ENCODE results near the gene CCNYL1.

Gene CCNYL1

DNA sequence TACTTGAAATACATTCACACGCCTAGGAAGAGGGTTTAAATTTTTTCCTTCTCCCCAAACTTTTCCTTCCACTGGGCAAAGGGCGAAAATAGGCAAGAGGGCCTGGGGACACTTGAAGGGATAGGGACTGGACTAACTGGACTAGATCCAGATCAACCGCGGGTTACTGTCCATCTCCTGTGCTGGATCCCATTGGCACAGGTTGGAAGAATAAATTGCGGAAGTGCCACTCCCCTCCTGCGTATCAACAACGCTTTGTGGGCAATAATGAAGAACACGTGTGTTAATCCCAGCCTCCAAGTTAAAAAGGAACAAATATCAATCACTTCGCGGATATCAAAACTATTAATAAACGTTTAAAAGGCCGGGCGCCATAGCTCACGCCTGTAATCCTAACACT lies 60.0 kb downstream of the CCNYL1 start:
- TF ChIP-seq POLR2AphosphoS5 (IDR thresholded peaks at IDR 0.05; ENCODE audit: borderline replicate concordance, low read depth, low read length), result no peak
- no peak for TF ChIP-seq EZH2 (IDR thresholded peaks at IDR 0.05)
- TF ChIP-seq FOXP2 (optimal IDR thresholded peaks at IDR 0.05; ENCODE audit: control extremely low read depth, extremely low read length, insufficient read depth), result no peak
- H3K9ac ChIP-seq (ENCODE audit: insufficient read length), result no peak overlapping the region
- no peaks in the 10 kb centered on the region; the same call in 1 of the 2 replicates for H3K36me3 ChIP-seq (ENCODE audit: insufficient read depth, low read length)
- no peak for DNase-seq (ENCODE audit: low read depth, low spot score)
- peak overlapping the region; percentile 63 for H3K4me3 ChIP-seq
- no peaks in the 10 kb centered on the region for H3K9me3 ChIP-seq (ENCODE audit: low read depth, low read length)
- peak overlapping the region; percentile 90 for H3K27ac ChIP-seq

GRCh38 chr2:207772081-207772843 lies 60.8 kb downstream of the CCNYL1 start:
- peak; percentile 73 for DNase-seq (ENCODE audit: low read depth, low spot score)
- TF ChIP-seq EZH2 (IDR thresholded peaks at IDR 0.05), result no peak
- peak; percentile 45 for TF ChIP-seq POLR2AphosphoS5 (IDR thresholded peaks at IDR 0.05; ENCODE audit: borderline replicate concordance, low read depth, low read length)
- TF ChIP-seq FOXP2 (optimal IDR thresholded peaks at IDR 0.05; ENCODE audit: control extremely low read depth, extremely low read length, insufficient read depth), result no peak
- H3K9me3 ChIP-seq (ENCODE audit: low read depth, low read length), result no peaks in the 10 kb centered on the region
- H3K36me3 ChIP-seq (ENCODE audit: insufficient read depth, low read length), result no peaks in the 10 kb centered on the region; the same call in 1 of the 2 replicates
- H3K27ac ChIP-seq, result peak overlapping the region; percentile 90
- H3K4me3 ChIP-seq, result peak overlapping the region; percentile 53
- H3K9ac ChIP-seq (ENCODE audit: insufficient read length), result peak overlapping the region; percentile 59

GRCh38 chr2:207772844-207773205 lies 61.4 kb downstream of the CCNYL1 start:
- no peak for TF ChIP-seq FOXP2 (optimal IDR thresholded peaks at IDR 0.05; ENCODE audit: control extremely low read depth, extremely low read length, insufficient read depth)
- TF ChIP-seq EZH2 (IDR thresholded peaks at IDR 0.05), result no peak
- no peak for TF ChIP-seq POLR2AphosphoS5 (IDR thresholded peaks at IDR 0.05; ENCODE audit: borderline replicate concordance, low read depth, low read length)
- H3K9ac ChIP-seq (ENCODE audit: insufficient read length), result peak overlapping the region; percentile 59

GRCh38 chr2:207775473-207775872 lies 64.0 kb downstream of the CCNYL1 start:
- Histone ChIP-seq H3K36me3 (ENCODE audit: insufficient read depth, low read length) (no peaks in the 10 kb centered on the region), H3K27ac (no peak overlapping the region), H3K9ac (ENCODE audit: insufficient read length) (no peak overlapping the region), H3K4me3 (no peak overlapping the region), H3K9me3 (ENCODE audit: low read depth, low read length) (no peaks in the 10 kb centered on the region)
- no peak for DNase-seq (ENCODE audit: low read depth, low spot score)
- TF ChIP-seq FOXP2 (optimal IDR thresholded peaks at IDR 0.05; ENCODE audit: control extremely low read depth, extremely low read length, insufficient read depth) (no peak), POLR2AphosphoS5 (IDR thresholded peaks at IDR 0.05; ENCODE audit: borderline replicate concordance, low read depth, low read length) (no peak)

More at GRCh38 chr2:207772844-207773205, 61.4 kb downstream of the CCNYL1 start:
- Histone ChIP-seq H3K36me3 (ENCODE audit: insufficient read depth, low read length) (no peaks in the 10 kb centered on the region), H3K9me3 (ENCODE audit: low read depth, low read length) (no peaks in the 10 kb centered on the region), H3K4me3 (peak overlapping the region; percentile 53), H3K27ac (peak overlapping the region; percentile 90)
- DNase-seq (ENCODE audit: low read depth, low spot score), result no peak

GRCh38 chr2:207777124-207777523 lies 65.7 kb downstream of the CCNYL1 start:
- H3K36me3 ChIP-seq (ENCODE audit: insufficient read depth, low read length), result no peaks in the 10 kb centered on the region
- H3K9me3 ChIP-seq (ENCODE audit: low read depth, low read length), result no peaks in the 10 kb centered on the region
- H3K4me3 ChIP-seq, result no peak overlapping the region
- no peak for TF ChIP-seq FOXP2 (optimal IDR thresholded peaks at IDR 0.05; ENCODE audit: control extremely low read depth, extremely low read length, insufficient read depth)
- no peak for DNase-seq (ENCODE audit: low read depth, low spot score)
- no peak overlapping the region for H3K27ac ChIP-seq
- H3K9ac ChIP-seq (ENCODE audit: insufficient read length), result no peak overlapping the region

DNA sequence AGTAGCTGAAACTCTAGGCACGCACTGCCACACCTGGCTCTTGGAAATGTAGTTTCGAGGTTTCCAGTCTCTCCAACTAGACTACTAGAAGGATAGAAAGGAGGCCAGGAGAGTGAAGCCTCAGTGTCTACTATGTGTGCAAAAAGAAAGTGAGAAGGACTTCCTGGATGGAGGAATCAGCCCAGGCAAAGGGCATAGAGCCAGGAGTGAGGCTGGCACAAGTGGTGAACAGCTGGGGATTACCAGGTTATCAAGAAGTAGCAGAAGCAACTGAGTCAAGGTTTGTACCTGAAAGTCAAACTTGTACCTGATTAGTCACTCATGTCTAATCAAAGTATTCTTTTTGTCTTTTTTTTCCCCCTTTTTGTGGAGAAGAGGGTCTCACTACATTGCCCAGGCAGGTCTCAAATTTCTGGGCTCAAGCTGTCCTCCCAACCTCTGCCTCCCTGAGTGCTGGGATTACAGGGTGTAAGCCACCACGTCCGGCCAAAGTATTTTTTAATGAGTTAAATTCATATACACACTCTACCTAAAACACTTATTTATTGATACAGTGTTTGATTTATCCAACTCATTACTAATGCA lies 67.0 kb downstream of the CCNYL1 start:
- TF ChIP-seq EZH2 (IDR thresholded peaks at IDR 0.05), result no peak
- no peak for TF ChIP-seq POLR2AphosphoS5 (IDR thresholded peaks at IDR 0.05; ENCODE audit: borderline replicate concordance, low read depth, low read length)
- no peak for TF ChIP-seq FOXP2 (optimal IDR thresholded peaks at IDR 0.05; ENCODE audit: control extremely low read depth, extremely low read length, insufficient read depth)
- Histone ChIP-seq H3K27ac (no peak overlapping the region), H3K9me3 (ENCODE audit: low read depth, low read length) (no peaks in the 10 kb centered on the region), H3K36me3 (ENCODE audit: insufficient read depth, low read length) (no peaks in the 10 kb centered on the region), H3K9ac (ENCODE audit: insufficient read length) (no peak overlapping the region), H3K4me3 (no peak overlapping the region)
- DNase-seq (ENCODE audit: low read depth, low spot score), result no peak

DNA sequence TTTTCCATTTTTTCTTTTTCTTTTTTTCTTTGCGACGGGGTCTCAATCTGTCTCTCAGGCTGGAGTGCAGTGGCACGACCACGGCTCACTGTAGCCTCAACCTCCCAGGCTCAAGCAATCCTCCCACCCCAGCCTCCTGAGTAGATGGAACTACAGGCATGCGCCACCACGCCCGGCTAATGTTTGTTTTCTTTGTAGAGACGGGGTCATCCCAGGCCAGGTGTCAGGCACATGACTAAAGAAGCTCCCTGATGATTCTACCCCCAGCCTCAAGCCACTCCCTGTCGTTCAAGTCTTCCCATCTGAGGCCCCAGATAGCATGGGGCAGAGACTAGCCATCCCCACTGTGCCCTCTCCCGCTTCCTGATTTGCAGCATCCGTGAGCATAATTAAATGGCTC lies 68.1 kb downstream of the CCNYL1 start:
- no peaks in the 10 kb centered on the region for H3K9me3 ChIP-seq (ENCODE audit: low read depth, low read length)
- no peak for TF ChIP-seq EZH2 (IDR thresholded peaks at IDR 0.05)
- no peak for TF ChIP-seq FOXP2 (optimal IDR thresholded peaks at IDR 0.05; ENCODE audit: control extremely low read depth, extremely low read length, insufficient read depth)
- TF ChIP-seq POLR2AphosphoS5 (IDR thresholded peaks at IDR 0.05; ENCODE audit: borderline replicate concordance, low read depth, low read length), result no peak
- no peak for DNase-seq (ENCODE audit: low read depth, low spot score)
- no peak overlapping the region for H3K27ac ChIP-seq
- H3K9ac ChIP-seq (ENCODE audit: insufficient read length), result no peak overlapping the region
- H3K4me3 ChIP-seq, result no peak overlapping the region
- no peaks in the 10 kb centered on the region for H3K36me3 ChIP-seq (ENCODE audit: insufficient read depth, low read length)

- Histone ChIP-seq H3K27ac (no peak overlapping the region), H3K9me3 (ENCODE audit: low read depth, low read length) (no peaks in the 10 kb centered on the region), H3K9ac (ENCODE audit: insufficient read length) (no peak overlapping the region), H3K36me3 (ENCODE audit: insufficient read depth, low read length) (no peaks in the 10 kb centered on the region), H3K4me3 (no peak overlapping the region)
- no peak for DNase-seq (ENCODE audit: low read depth, low spot score)
- no peak for TF ChIP-seq EZH2 (IDR thresholded peaks at IDR 0.05)
- TF ChIP-seq FOXP2 (optimal IDR thresholded peaks at IDR 0.05; ENCODE audit: control extremely low read depth, extremely low read length, insufficient read depth), result no peak
- TF ChIP-seq POLR2AphosphoS5 (IDR thresholded peaks at IDR 0.05; ENCODE audit: borderline replicate concordance, low read depth, low read length), result no peak
Measured at GRCh38 chr2:207782238-207783030, 71.0 kb downstream of the CCNYL1 start.
